Fibroblast of skin of back (primary cell): ENCODE results near the gene NAP1L5. TPM values are rescaled to one million over a fixed set of nuclear protein-coding genes. Genes with fewer than 3 reads are reported as not detected.

Experiments used
- DNase-seq: peaks from one replicate; pipeline ENCODE4 v3.0.0-alpha.2; 2013
- polyA plus RNA-seq, 2 experiments: library from polyadenylated mRNA; unstranded; fragments of 120-200 nt; gene quantifications; one replicate each; pipeline ENCODE4 v1.2.1, GENCODE V29; 2013; ENCODE audit not compliant: insufficient read length in 2 of 2

Gene NAP1L5, protein sequence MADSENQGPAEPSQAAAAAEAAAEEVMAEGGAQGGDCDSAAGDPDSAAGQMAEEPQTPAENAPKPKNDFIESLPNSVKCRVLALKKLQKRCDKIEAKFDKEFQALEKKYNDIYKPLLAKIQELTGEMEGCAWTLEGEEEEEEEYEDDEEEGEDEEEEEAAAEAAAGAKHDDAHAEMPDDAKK
- polyA plus RNA-seq (2013, experiment 1 of 2; ENCODE audit: insufficient read length): 4.1 TPM
- 5.9 TPM for polyA plus RNA-seq (2013, experiment 2 of 2; ENCODE audit: insufficient read length)

DNA sequence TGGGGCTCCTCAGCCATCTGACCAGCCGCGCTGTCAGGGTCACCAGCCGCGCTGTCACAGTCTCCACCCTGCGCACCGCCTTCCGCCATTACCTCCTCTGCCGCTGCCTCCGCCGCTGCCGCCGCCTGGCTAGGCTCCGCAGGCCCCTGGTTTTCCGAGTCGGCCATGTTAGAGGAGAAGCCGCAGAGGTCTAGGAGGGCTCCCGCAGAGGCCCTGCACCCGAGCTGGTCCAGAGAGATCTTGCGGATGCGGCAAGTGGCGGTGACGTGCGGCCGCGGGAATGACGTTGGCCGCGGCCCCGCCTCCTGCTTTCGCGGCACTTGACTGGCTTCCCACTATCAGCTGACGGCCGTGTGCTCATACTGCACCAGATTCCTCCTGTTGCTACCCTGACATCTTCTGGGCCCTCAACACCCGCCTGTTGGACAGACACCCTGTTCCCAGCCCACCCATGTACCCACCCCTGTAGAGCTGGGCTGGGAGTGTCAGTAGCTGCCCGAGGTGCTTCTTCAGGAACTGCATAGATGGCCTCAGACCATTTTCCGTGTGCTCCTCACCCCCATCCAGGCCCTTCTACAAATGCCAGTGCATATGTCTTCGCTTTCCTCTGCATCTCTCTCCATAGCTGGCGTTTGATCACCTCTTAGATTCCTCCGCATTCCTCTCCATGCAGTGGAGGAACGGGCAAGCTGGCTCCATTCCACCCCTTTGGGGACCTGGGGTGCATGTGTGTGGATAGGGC is at the start of gene NAP1L5:
Gene NAP1L5, minus strand, starts transcription at position 242 of the 742 bp plus-strand sequence. Its CDS starts 75 bp downstream, at position 167.
- peak; percentile 62 for DNase-seq

DNA sequence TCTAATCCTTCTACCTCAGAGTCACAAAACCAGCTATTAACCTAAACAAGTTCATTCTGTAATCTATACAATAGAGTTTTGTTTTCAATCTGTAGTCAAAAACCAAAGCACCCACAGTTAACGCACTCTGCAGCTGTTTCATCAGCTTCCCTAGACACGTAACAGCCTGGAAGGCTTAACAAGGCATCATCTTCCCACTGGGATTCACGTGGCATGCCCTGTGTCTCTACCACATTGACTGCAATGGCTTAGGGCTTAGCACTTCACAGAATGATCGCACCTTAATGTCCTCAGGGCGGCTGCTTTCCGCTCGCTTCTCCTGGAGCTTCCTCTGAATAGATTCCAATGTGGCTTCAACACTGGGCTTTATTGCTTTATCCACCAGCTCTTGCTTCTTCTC is 49.7 kb upstream of the NAP1L5 start:
- DNase-seq: no peak

DNA sequence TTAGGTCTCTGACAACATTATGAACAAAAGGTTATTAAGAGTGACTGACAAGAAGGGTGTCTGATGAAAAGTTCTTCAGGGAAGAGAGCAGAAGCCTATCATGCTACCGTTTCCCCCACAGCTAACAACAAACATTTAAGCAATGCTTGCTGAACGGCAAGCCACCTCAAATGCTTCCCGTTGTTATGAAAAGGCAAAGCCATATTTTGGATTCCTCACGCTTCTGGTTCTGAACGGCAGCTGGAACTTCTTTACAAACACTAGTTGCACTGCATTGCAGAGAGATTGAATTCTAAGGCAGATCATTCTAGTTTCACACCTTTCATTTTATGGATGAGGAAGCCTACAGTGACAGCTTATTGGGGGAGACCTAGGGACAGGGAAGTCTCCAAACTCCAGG is 48.6 kb upstream of the NAP1L5 start:
- no peak for DNase-seq

DNA sequence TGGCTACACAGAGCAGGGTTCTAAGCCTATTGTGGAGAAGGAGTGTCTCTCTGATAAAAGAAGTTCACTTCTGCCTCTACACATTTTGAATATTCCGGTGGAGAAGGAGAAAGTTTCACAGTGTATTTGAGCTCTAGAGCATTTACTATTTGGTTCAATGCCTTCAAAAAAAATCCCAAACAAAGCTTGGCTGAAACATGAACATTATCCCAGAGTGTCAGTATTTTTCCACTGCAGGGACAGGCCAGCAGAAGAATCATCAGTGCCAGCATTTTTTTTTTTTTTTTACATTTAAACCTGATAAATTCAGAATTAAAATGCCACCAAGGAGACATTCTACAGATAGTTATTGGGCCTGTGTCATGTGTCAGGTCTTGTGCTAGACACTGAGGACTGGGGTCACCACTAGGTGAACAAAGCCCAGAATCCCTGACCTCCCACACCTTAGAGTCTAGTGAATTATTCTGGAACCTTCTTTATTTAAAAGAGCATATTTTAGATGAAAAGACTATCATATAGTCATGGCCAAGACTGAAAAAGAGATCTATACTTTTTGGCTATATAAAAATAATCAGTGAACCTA is 48.0 kb upstream of the NAP1L5 start:
- DNase-seq: no peak

DNA sequence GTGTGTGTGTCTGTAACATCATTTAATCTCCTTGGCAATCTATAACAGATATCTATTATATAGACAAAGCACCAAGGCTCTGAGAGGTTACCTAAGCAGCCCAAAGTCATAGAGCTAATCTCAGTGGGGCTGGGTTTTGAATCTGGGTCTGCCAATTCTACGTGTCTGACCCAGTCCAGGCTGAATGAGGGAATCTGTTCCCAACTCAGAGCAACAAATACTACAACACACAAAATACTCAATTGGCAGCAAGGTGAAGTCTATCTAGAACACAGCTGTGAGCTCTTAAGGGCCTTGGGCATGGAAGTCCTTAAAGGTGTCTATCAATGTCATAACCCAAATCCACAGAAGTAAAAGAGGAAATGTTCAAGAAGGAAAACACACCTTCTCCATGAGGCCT is 47.5 kb upstream of the NAP1L5 start:
- no peak for DNase-seq

DNA sequence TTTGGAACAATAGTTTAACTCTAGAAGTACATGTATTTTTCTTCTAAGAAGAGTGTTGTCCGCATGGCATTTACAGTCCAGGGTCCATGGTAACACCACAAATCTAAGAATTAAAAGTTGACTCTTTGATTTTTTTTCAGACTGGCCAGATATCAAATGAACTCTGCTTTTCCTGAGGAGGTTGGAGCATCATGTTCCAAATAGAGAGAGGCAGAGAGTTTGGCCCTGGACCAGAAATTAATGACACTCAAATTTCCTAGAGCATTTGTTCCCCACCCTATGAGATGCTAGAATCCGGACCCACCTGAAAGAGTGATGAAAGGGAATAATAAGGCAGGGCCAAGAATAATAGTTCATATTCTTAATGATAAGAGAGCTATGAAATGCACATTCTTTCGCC is 47.0 kb upstream of the NAP1L5 start:
- DNase-seq: no peak

DNA sequence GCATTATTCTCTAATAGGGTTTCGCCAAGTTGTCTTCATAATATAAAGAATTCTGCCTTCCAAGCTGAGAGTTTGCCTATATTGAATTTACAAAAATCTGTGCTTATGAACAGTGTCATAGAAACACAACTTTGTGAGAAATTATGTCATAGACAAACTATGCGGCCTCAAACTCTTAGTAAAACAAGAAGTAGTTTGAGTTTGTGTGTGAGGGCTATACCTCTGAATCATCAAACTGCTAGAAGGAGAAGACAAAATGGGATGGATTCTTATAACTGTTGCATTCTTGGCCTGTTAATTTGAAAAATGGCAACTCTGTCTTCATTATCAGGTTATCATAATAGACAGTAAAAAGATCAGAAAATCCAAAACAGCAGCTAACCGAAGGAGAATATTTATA is 46.1 kb upstream of the NAP1L5 start:
- DNase-seq: peak; percentile 95

DNA sequence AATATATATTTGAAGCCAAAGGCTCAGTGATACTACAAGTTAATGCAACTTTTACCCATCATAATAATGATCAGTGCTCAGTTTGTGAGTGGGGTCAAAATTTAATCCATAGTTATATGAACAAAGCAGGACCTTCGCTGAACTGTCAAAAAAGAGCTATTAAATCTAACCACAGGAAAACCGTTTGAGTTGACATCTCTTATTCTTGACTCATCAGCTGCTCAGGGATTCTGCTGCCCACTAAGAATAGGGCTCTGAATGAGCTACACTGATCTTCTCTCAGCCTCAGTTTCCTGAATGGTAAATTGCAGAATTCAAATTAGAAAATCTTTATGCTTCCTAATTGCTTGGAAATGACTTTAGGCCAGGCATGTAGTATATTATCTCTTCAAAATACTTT is 44.9 kb upstream of the NAP1L5 start:
- peak; percentile 47 for DNase-seq

DNA sequence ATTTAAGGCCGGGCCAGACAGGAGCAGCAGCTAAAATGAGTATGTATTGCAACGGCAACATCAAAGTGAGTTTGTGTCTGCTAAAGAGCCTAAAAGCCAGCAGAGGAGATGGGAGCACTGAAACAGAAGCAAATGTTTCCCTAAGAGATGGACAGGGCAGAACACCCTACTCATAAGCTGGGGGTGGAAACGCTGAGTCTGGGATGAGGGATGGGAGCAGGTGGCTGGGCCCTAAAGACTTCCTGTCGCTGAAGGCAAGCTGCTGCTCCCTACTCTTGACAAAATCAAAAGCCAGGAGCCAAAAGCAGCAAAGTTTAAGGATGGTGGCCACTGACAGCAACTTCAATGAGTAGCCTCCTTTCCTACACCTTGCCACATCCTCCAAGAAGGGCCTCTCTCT is 40.6 kb upstream of the NAP1L5 start:
- DNase-seq: no peak

DNA sequence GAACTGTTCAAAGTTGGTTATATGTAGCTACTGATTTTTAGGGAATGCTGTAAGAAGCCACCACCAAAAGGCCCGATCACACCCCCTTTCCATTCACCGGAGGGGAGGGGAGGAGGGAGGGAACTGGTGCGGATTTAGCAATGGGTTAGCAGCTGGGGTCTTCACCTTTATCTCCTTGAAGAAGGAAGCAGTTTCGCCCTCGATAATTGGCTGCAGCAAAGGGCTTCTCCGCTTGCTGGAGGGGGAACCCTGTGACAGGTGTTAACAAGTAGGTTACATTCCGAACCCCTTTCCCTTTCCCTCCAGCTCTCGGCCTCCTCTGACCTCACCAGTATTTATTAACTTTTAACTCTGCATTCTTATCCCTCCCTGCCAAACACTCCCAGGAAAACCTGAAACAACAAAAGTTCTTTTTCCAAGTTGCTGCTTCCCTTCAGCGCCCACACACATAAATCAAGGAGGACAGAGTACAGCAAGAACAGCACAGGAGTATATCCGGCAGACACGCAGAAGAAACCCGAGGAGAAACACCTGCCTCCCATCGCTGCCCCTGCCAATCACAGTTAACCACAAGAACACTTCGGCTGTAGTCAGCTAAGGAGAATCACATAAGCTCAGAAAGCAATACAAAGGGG is 39.8 kb upstream of the NAP1L5 start:
- no peak for DNase-seq

DNA sequence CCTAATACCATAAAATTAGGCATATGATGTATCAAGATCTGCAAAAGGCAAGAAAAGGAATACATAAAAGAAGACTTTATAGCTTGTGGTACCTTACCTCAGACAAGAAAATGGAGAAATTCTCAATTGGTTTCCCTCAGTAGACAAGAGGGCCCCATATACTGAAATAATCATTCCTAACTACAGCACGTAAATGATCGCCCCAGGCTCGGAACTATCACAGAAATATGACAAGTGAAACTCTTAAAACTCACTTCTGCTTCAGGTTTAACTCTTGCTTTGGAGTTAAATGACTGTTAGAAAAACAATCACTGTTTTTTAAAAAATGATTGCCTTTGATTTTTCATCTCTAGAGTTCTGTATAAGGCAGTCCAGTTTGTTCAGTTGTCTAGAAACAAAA is 38.6 kb upstream of the NAP1L5 start:
- no peak for DNase-seq

DNA sequence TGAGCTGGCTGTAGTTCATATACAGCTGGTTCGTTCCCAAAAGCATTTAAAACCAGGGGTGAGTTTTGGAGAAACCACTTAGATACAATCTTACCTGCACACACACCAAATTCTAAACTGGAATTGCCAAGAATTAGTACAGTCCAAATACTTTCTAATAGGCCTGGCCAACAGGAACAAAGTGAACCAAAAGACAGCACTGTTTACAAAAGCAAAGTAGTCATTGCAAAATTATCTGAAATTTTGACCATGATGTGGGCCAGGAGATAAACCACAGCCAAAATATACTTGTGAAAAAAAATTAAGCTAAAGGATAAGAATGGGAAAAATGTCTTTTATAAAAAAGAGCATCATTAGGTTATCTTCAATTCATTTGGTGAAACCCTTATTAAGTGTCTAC is 37.9 kb upstream of the NAP1L5 start:
- no peak for DNase-seq

DNA sequence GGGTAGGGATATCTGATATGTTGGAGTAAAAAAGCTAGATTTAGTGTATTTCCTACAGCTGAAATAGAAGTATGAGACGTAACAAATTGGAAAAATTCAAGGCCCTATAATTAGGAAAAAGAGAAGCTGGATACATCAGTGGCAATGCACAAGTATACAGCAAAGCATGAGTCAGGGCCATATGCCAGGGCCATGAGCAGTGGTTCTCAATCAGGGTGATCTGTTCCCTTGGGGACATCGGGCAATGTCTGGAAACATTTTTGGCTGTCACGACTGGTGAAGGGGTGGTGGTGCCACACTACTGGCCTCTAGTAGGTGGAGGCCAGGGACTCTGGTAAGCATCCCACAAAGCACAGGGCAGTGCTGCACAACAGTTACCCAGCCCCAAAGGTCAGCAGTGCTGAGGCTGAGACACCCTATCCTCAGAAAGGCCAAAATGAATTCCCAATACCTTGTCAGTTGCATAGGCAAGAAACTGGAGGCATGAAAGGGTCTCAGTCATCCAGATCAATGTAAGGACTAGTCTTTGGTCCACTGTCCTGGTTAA is 36.8 kb upstream of the NAP1L5 start:
- DNase-seq: no peak

DNA sequence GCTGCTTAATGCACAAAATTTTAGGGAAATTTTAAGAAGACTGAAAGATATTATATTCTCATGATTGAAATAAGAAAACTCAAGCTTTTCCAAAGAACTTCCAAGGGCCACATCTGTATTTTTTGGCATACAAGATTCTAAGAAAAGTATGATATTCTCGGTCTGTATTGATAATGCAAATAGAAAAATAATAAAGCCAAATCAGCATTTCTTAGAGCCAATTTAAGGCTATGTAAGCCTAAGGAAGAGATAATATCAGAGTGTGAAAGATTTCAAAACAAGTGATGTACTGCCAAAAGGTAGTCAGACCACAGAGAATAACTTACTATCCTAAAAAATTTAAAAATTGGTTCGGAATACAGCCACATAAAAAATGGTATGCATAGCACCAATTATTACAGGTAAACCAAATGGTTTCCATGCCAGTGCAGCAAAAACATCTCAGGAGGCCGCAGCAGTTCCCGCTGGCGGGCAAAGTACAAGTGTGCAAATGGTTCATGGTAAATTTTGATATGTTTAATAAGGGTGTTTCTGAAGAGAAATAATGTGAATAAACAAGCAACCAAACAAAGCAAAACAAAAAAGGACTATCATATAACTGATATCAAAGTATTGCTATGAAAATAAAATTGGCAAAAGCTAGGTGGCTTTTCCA is 35.2 kb upstream of the NAP1L5 start:
- DNase-seq: no peak

DNA sequence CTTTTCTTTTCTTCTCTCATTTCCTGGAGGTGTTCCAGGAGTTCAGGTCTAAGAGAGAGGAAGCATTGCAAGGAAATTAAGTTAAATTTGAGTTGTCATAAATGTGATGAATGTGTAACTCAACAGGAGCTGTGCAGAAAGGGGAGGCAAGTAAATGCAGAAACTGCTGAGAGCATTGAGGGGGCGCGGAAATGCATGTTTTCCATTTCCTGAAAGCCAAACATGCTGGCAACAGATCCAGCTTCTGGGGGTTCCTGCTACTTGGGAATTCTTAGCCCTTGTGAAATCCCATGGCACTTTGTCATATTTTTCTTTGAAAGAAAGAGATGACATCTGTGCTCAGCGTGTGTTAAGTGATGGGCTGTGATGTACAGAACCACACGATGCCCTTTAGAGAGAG is 33.8 kb upstream of the NAP1L5 start:
- peak; percentile 29 for DNase-seq

DNA sequence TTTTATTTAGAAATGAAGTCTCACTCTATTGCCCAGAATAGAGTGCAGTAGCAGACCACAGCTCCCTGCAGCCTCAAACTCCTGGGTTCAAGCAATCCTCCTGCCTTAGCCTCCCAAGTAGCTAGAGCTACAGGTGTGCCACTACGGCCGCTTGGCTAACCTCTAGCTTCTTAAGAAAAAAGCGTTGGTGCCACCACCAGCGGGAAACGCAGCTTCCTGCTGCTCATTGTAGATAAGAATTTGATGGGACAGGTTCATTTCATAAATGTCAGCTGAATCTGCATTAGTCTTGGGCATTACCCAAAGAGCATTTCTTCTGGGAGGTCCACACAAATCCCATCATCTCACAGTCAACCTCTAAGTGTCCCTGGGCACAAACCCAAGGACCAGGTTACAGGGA is 33.2 kb upstream of the NAP1L5 start:
- DNase-seq: no peak

DNA sequence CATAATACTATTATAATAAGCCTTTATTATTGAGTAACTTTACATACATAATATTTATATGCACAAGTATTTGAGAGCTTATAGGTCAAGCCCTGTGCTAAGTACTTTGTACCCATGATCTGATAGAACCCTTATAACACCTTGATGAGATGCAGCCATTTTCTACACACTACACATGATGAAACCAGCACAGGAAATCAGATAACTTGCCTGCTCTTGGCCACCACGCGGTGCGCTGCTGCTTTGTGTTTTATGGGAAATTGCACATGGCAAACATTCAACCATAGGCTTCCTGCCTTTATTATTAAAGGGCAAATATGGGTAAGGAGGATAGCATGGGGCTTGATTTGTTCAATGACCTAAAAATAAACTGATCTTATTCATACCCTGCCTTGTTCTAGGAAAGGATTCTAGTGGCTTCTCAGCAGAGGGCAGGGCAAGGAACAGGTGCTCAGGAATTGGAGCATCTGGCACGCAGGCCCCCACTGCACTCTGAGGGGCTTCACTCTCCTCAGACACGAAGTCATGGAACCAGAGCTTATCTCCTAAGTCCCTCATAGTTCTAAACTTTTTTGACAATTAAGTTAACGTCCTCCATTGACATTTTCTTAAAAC is 31.6 kb upstream of the NAP1L5 start:
- DNase-seq: no peak

DNA sequence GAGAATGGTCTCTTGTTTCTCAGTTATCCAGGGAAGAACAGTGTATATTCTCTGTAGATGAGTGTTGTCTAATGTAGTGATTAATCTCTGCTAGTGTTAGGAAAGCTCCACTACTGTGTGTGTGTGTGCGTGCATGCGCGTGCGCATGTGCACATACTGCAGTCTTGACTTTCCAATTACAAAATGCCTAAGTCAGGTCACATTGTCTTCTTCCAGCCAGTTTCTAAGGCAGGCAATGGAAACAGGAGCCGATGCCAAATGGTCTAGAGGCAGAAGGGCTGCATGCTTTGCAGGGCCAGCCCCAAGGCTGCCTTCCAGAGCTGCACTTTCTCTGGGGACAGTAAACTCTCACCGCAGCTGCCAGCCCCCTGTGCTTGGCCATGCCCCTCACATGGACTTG is 30.5 kb upstream of the NAP1L5 start:
- DNase-seq: no peak

DNA sequence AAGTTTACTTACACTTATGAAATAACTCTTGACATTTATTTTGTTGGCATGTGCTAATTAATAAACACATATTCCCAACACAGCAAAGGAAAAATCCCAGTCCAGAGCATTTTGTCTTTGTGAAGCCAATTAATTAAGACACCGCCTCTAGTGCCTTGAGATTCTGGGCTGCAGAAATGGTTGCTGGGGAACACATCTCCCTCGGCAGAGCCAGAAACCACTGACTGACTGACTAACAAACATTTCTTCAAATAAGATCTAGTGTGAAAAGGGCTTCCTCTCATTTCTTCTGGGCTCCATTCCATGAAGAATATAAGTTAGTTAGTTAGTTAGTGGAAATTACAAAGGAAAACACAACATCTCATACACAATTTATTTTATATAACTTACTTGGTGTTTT is 28.4 kb upstream of the NAP1L5 start:
- DNase-seq: no peak

DNA sequence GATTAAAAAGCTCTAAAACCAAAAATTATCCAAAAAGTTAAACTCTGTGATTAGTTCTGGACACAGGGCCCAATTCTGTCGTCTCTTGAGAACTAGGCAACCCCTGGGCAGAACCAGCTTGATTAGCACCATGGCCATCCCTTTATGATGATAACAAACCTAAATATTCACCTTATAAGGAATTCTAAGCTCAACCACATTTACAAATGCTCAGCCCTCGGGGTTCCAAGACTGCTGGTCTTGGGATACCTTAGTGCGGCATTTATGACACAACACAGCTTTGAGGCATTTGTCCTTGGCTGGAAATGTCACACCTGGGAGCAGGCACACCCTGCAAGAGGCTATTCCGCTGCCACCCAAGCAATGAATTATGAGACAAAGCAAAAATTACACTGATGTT is 27.5 kb upstream of the NAP1L5 start:
- no peak for DNase-seq

DNA sequence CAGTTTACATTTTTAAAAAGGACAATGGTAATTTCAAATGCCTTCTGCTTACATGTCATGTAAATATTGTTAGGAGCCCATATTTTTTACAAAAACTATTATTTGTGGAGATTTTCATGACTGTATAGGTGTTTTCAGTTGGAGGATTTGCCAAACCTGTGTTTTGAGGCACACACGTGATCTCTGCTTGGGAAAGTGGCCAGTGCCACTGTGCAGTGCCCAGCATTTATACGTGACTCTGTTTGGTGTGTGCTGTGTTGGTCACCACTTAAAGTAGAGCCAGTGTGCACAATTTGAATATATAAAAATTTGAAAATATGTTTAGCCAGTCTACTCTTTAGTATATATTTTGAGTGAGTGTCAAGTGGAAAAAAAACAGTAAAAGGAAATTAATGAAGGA is 26.8 kb upstream of the NAP1L5 start:
- DNase-seq: no peak

DNA sequence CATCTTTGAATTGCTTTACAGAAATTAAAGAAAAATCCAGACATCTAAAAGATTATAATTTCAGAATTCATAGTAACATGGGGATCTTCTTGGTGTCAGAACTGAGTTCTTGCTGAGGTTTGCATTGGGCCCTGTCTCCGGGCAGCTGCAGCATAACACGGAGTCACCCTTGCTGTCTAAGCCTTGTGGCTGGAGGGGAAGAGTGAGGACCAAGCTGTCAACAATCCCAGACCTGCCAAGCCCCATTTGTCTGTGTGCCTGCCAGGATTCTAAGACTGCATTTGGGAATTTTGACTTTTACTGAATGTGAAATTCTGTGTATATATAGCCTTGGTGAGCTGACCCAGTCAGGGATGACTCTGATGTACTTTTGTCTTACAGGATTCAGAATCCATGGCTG is 25.2 kb upstream of the NAP1L5 start:
- no peak for DNase-seq
